ENCODE results near the gene SUPT5H. TPM values are rescaled to one million over a fixed set of nuclear protein-coding genes. Genes with fewer than 3 reads are reported as not detected.

Gene SUPT5H
- total and polyA plus RNA-seq, 2 of the 8 experiments (the other 6 are each of a cell fraction or from before 2014, with no cell fraction given) = 77.8 to 111 TPM

GRCh38 chr19:39428283-39429112, 16.9 kb upstream of the SUPT5H start:
- Histone ChIP-seq H3K79me2 (ENCODE audit: control insufficient read depth in 1 of 2, insufficient read depth in 2 of 2, low read length in 2 of 2) (no peaks in the 10 kb centered on the region; a peak in 1 of 4 replicates), H3K27me3 (replicated peaks in 1 of 4; ENCODE audit: control insufficient read depth in 3 of 4, extremely low read depth in 1 of 4, insufficient read depth in 3 of 4, low read length in 3 of 4) (no peaks in the 10 kb centered on the region; a peak in 1 of 7 replicates), H4K5ac (ENCODE audit: insufficient read length, low read depth, low read length) (peak overlapping the region; percentile 46), H4K8ac (ENCODE audit: extremely low read depth, insufficient read depth, low read length) (peak overlapping the region; percentile 41; the same call in 1 of the 2 replicates), H3K4me3 (ENCODE audit: extremely low read depth in 1 of 4, insufficient read depth in 2 of 4, low read depth in 3 of 4, low read length in 4 of 4) (peak overlapping the region in 3 of 4 experiments; percentile 18 to 34 (median 32); a peak in 3 of 8 replicates), H2BK12ac (ENCODE audit: low read depth, low read length) (peak overlapping the region; percentile 97), H3K23me2 (ENCODE audit: low read depth, low read length) (peaks cover 5% of the 10 kb centered on the region), H3K23ac (ENCODE audit: insufficient read length) (no peak overlapping the region), H3K4me2 (ENCODE audit: insufficient read depth in 1 of 2, low read depth in 2 of 2, low read length in 2 of 2) (peak overlapping the region; percentile 44 to 61), H4K91ac (replicated peaks; ENCODE audit: insufficient read length, low read length) (peak overlapping the region; percentile 81), H3K56ac (replicated peaks; ENCODE audit: insufficient read length, low read depth, low read length) (peak overlapping the region; percentile 20), H3K4ac (replicated peaks; ENCODE audit: insufficient read length, low read depth, low read length) (peak overlapping the region; percentile 10), H2AFZ (ENCODE audit: low read length) (no peak overlapping the region), H2BK15ac (ENCODE audit: low read length) (0 out of 2 replicates have a peak overlapping the region, but pooled peaks have one; percentile 21), H3K9me3 (ENCODE audit: insufficient read depth in 2 of 2, low read depth in 1 of 2, low read length in 1 of 2) (no peaks in the 10 kb centered on the region), H3K79me1 (ENCODE audit: low read depth, low read length) (no peaks in the 10 kb centered on the region; the same call in 1 of the 2 replicates), H3K9ac (replicated peaks in 1 of 4; ENCODE audit: extremely low read depth in 1 of 4, low read depth in 3 of 4, low read length in 3 of 4) (peak overlapping the region in 3 of 4 experiments; percentile 1 to 36 (median 28); a peak in 5 of 7 replicates), H3K27ac (ENCODE audit: low read depth, low read length) (peak overlapping the region; percentile 86), H3K18ac (ENCODE audit: extremely low read depth, low read length) (peak overlapping the region; percentile 93), H2BK20ac (ENCODE audit: low read length) (peak overlapping the region; percentile 96; the same call in 1 of the 2 replicates), H3K36me3 (ENCODE audit: control insufficient read depth in 2 of 4, insufficient read depth in 4 of 4, low read length in 3 of 4) (peaks cover 20 to 35% (median 25%) of the 10 kb centered on the region in 4 experiments), H2BK120ac (replicated peaks; ENCODE audit: low read depth, low read length) (peak overlapping the region; percentile 91), H4K20me1 (replicated peaks in 1 of 2; ENCODE audit: control insufficient read depth in 1 of 2, insufficient read depth in 2 of 2, low read length in 2 of 2) (peaks cover 0 to 7% of the 10 kb centered on the region in 2 experiments), H3K4me1 (replicated peaks in 1 of 4; ENCODE audit: control insufficient read depth in 3 of 4, insufficient read depth in 4 of 4, low read length in 3 of 4) (peaks cover 5 to 18% (median 13%) of the 10 kb centered on the region in 4 experiments), H2BK5ac (ENCODE audit: low read depth, low read length) (peak overlapping the region; percentile 99), H2AK5ac (ENCODE audit: low read depth, low read length) (0 out of 2 replicates have a peak overlapping the region, but pooled peaks have one; percentile 46), H3K14ac (ENCODE audit: insufficient read length) (no peak overlapping the region)
- POLR2A ChIA-PET (ENCODE audit: partially characterized antibody) = interaction anchor here (0.8 to 47.8 kb wide), 18 partner anchors 5 to 90 kb away, joined by 3 to 1154 read pairs (median 5); partner anchors contain the start of genes MED29, PAF1, PLEKHG2 and RPS16
- 23% methylated on average over 22 of the region's 23 CpGs; no CpG with 5 or more reads in 1 of the 2 experiments for WGBS, 2 experiments (ENCODE audit: extremely low coverage in 1 of 2, insufficient coverage in 1 of 2, insufficient read length in 1 of 2, insufficient replicate concordance in 2 of 2, low coverage in 1 of 2, low lambda C conversion rate in 2 of 2, missing lambda C conversion rate in 1 of 2)
- DNase-seq (ENCODE audit: low read depth in 1 of 2, low spot score in 2 of 2) = peak in 1 of 2 experiments; percentile 88
- peak; percentile 71 for FAIRE-seq
- CTCF ChIA-PET (ENCODE audit: partially characterized antibody) = interaction anchor here (0.5 to 3.1 kb wide), 13 partner anchors 9 to 104 kb away, joined by 3 to 16 read pairs (median 5); partner anchors contain the start of genes EID2B and PLEKHG2
- TF ChIP-seq POLR2A (IDR thresholded peaks at IDR 0.05; ENCODE audit: control extremely low read depth in 1 of 2, low read depth in 2 of 2, low read length in 2 of 2) = peak; percentile 40 to 80; a peak in 2 of 3 replicates
- peak; percentile 69; the same call in 1 of the 2 replicates for TF ChIP-seq TBP (IDR thresholded peaks at IDR 0.05; ENCODE audit: low read depth, low read length)
- peak; percentile 99 for TF ChIP-seq TEAD4 (IDR thresholded peaks at IDR 0.05; ENCODE audit: low read depth, low read length)
- TF ChIP-seq ATF2 (IDR thresholded peaks at IDR 0.05; ENCODE audit: low read length) = no peak
- TF ChIP-seq, protein P1, sequence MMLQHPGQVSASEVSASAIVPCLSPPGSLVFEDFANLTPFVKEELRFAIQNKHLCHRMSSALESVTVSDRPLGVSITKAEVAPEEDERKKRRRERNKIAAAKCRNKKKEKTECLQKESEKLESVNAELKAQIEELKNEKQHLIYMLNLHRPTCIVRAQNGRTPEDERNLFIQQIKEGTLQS (IDR thresholded peaks at IDR 0.05; ENCODE audit: insufficient read depth, low read depth, low read length) = no peak
- TF ChIP-seq SAP30 (IDR thresholded peaks at IDR 0.05; ENCODE audit: insufficient read depth, insufficient replicate concordance, low read length) = no peak
- TF ChIP-seq, protein P2, sequence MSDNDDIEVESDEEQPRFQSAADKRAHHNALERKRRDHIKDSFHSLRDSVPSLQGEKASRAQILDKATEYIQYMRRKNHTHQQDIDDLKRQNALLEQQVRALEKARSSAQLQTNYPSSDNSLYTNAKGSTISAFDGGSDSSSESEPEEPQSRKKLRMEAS (IDR thresholded peaks at IDR 0.05) = 0 out of 2 replicates have a peak, but pooled peaks have one; percentile 15

Measured in H1 (cell line).